Measurements from ENCODE around the gene SEPHS2.

DNA sequence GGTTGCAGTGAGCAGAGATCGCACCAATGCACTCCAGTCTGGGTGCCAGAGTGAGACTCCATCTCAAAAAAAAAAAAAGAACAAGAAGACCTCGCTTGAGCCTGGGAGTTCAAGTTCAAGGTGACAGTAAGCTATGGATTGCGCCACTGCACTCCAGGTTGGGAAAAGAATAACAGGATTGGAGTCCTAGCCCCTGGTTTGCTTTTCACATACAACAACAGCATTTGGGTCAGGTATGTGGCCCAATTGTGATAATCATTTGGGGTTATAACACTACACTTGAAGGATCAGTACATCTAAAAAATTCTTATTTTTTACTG lies 3.4 kb upstream of the SEPHS2 start:
- TF ChIP-seq, protein P1, sequence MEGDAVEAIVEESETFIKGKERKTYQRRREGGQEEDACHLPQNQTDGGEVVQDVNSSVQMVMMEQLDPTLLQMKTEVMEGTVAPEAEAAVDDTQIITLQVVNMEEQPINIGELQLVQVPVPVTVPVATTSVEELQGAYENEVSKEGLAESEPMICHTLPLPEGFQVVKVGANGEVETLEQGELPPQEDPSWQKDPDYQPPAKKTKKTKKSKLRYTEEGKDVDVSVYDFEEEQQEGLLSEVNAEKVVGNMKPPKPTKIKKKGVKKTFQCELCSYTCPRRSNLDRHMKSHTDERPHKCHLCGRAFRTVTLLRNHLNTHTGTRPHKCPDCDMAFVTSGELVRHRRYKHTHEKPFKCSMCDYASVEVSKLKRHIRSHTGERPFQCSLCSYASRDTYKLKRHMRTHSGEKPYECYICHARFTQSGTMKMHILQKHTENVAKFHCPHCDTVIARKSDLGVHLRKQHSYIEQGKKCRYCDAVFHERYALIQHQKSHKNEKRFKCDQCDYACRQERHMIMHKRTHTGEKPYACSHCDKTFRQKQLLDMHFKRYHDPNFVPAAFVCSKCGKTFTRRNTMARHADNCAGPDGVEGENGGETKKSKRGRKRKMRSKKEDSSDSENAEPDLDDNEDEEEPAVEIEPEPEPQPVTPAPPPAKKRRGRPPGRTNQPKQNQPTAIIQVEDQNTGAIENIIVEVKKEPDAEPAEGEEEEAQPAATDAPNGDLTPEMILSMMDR (IDR thresholded peaks at IDR 0.05; ENCODE audit: extremely low read depth in 1 of 2, insufficient read depth in 1 of 2, low read depth in 1 of 2, low read length in 2 of 2), result no peak
- no peak for TF ChIP-seq POLR2A (IDR thresholded peaks at IDR 0.05; ENCODE audit: low read depth, low read length)
- TF ChIP-seq FOS (IDR thresholded peaks at IDR 0.05; ENCODE audit: borderline replicate concordance, insufficient read depth, low read length), result no peak
- TF ChIP-seq, protein P2, sequence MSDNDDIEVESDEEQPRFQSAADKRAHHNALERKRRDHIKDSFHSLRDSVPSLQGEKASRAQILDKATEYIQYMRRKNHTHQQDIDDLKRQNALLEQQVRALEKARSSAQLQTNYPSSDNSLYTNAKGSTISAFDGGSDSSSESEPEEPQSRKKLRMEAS (IDR thresholded peaks at IDR 0.05; ENCODE audit: insufficient read depth, insufficient read length), result no peak
- TF ChIP-seq EZH2 (IDR thresholded peaks at IDR 0.05; ENCODE audit: borderline replicate concordance, low read depth, low read length, severe bottlenecking), result no peak
- TF ChIP-seq POLR2AphosphoS5 (IDR thresholded peaks at IDR 0.05; ENCODE audit: insufficient read depth, low read depth, low read length), result no peak
- no peak for TF ChIP-seq GATA2 (IDR thresholded peaks at IDR 0.05; ENCODE audit: insufficient read depth, insufficient read length, low read depth, low read length)
- TF ChIP-seq JUN (IDR thresholded peaks at IDR 0.05; ENCODE audit: borderline replicate concordance, insufficient read depth, insufficient read length, low read depth), result no peak
- TF ChIP-seq MYC (IDR thresholded peaks at IDR 0.05; ENCODE audit: low read depth, low read length), result no peak
